ENCODE measurements around the gene CNTD1. TPM values are rescaled to one million over a fixed set of nuclear protein-coding genes. Genes with fewer than 3 reads are reported as not detected.

The CNTD1 gene
- total and polyA plus RNA-seq, 4 donors = 0.61 to 1.6 (median 0.78) TPM

DNA sequence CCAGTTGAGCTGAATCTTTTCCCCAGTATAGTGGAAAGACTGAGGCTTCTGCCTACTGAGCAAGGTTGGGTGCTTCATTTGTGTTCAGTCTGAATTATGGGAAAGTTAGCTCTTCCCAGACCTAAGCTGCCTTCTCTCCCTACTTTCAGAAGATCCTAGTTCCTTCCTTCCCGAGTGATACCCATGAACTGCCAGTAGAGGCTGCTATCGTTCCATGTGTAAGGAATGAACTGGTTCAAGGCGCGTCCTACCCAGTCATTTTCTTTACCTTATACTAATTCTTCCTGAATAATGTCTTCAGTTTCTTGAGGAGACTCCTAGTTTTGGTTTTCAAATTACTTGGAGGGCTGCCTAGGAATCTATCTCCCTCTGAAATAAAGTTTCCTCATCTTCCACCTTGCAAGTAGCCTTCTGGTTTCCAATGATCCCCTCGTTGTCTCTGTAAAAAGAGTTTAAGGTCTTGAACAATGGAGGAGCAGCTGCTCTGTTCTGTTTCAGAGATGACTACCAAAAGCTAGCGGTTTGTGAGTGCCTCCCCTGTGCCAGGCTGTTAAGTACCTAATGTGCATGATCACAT is 44.8 kb downstream of the CNTD1 start:
- peak; percentile 63 to 87 (median 85) for DNase-seq
- 36 to 43% methylated on average over 6 of the region's 6 CpGs for WGBS, 2 donors
- H3K36me3 ChIP-seq (ENCODE audit: control insufficient read depth in 4 of 4, insufficient read depth in 4 of 4, low read length in 4 of 4) = peaks cover 30 to 41% (median 36%) of the 10 kb centered on the region in 4 donors

GRCh38 chr17:42844271-42844670 is 45.6 kb downstream of the CNTD1 start, which contains the start of gene AOC2:
Gene AOC2, plus strand, starts transcription at chr17:42844580. Its CDS starts 47 bp downstream, at chr17:42844627.
- Histone ChIP-seq H3K9me3 (ENCODE audit: control insufficient read depth in 4 of 4, insufficient read depth in 3 of 4, low read length in 3 of 4) (no peaks in the 10 kb centered on the region), H3K4me1 (ENCODE audit: control insufficient read depth in 5 of 5, insufficient read depth in 5 of 5, low read length in 5 of 5) (peaks cover 0 to 4% (median 2%) of the 10 kb centered on the region in 5 donors), H3K27ac (ENCODE audit: low read depth in 1 of 2, low read length in 1 of 2) (peak within 1 kb of the TSS in 1 of 2 donors; percentile 67), H3K4me3 (no peak within 1 kb of the TSS), H3K36me3 (ENCODE audit: control insufficient read depth in 4 of 4, insufficient read depth in 4 of 4, low read length in 4 of 4) (peaks cover 24 to 37% (median 28%) of the 10 kb centered on the region in 4 donors), H3K27me3 (ENCODE audit: control insufficient read depth in 3 of 3, insufficient read depth in 3 of 3, low read length in 2 of 3) (no peaks in the 10 kb centered on the region), H3K9ac (ENCODE audit: insufficient read depth in 1 of 2, low read length in 2 of 2) (no peak within 1 kb of the TSS)
- ATAC-seq (ENCODE audit: insufficient read depth, low FRiP score) (no peak), DNase-seq (no peak)
- 53 to 61% methylated on average over 4 of the region's 4 CpGs for WGBS, 2 donors
- no peak for TF ChIP-seq CTCF (IDR thresholded peaks at IDR 0.05; ENCODE audit: control extremely low read depth, extremely low read depth)

More for the DNA sequence above, 44.8 kb downstream of the CNTD1 start:
- peak; percentile 93 for TF ChIP-seq CTCF (IDR thresholded peaks at IDR 0.05; ENCODE audit: control extremely low read depth, extremely low read depth)
- Histone ChIP-seq H3K9me3 (ENCODE audit: control insufficient read depth in 4 of 4, insufficient read depth in 3 of 4, low read length in 3 of 4) (no peaks in the 10 kb centered on the region), H3K9ac (ENCODE audit: insufficient read depth in 1 of 2, low read length in 2 of 2) (no peak overlapping the region), H3K27ac (ENCODE audit: low read depth in 1 of 2, low read length in 1 of 2) (peak overlapping the region in 1 of 2 donors; percentile 26), H3K27me3 (ENCODE audit: control insufficient read depth in 3 of 3, insufficient read depth in 3 of 3, low read length in 2 of 3) (no peaks in the 10 kb centered on the region), H3K4me1 (ENCODE audit: control insufficient read depth in 5 of 5, insufficient read depth in 5 of 5, low read length in 5 of 5) (peaks cover 0 to 4% (median 0%) of the 10 kb centered on the region in 5 donors), H3K4me3 (no peak overlapping the region)
- ATAC-seq (ENCODE audit: insufficient read depth, low FRiP score) = peak; percentile 81

- no peaks in the 10 kb centered on the region for H3K9me3 ChIP-seq (ENCODE audit: control insufficient read depth in 4 of 4, insufficient read depth in 3 of 4, low read length in 3 of 4)
- peak overlapping the region in 1 of 2 donors; percentile 67 for H3K27ac ChIP-seq (ENCODE audit: low read depth in 1 of 2, low read length in 1 of 2)
- H3K27me3 ChIP-seq (ENCODE audit: control insufficient read depth in 3 of 3, insufficient read depth in 3 of 3, low read length in 2 of 3) = no peaks in the 10 kb centered on the region
- no peak for TF ChIP-seq CTCF (IDR thresholded peaks at IDR 0.05; ENCODE audit: control extremely low read depth, extremely low read depth)
- DNase-seq (no peak), ATAC-seq (ENCODE audit: insufficient read depth, low FRiP score) (no peak)
- 92 to 93% methylated on average over 24 of the region's 24 CpGs for WGBS, 2 donors
- no peak overlapping the region for H3K4me3 ChIP-seq
- no peak overlapping the region for H3K9ac ChIP-seq (ENCODE audit: insufficient read depth in 1 of 2, low read length in 2 of 2)
- H3K4me1 ChIP-seq (ENCODE audit: control insufficient read depth in 5 of 5, insufficient read depth in 5 of 5, low read length in 5 of 5) = peaks cover 5 to 9% (median 8%) of the 10 kb centered on the region in 5 donors
- H3K36me3 ChIP-seq (ENCODE audit: control insufficient read depth in 4 of 4, insufficient read depth in 4 of 4, low read length in 4 of 4) = peaks cover 20 to 35% (median 23%) of the 10 kb centered on the region in 4 donors
Measured at GRCh38 chr17:42844761-42845555, 46.3 kb downstream of the CNTD1 start.
